GM10266 (cell line): ENCODE data around the gene SNX2.

Source experiments
- DNase-seq: peaks from one replicate; pipeline ENCODE4 v3.0.0; 2012; ENCODE audit errors: extremely low spot score
- CTCF ChIP-seq: IDR thresholded peaks from 2 replicates; pipeline ENCODE4 v1.5.1; 2012; ENCODE audit warnings: mild to moderate bottlenecking, low read depth; ENCODE audit not compliant: control insufficient read depth, insufficient read depth; ENCODE audit errors: missing control alignments

The SNX2 gene

DNA sequence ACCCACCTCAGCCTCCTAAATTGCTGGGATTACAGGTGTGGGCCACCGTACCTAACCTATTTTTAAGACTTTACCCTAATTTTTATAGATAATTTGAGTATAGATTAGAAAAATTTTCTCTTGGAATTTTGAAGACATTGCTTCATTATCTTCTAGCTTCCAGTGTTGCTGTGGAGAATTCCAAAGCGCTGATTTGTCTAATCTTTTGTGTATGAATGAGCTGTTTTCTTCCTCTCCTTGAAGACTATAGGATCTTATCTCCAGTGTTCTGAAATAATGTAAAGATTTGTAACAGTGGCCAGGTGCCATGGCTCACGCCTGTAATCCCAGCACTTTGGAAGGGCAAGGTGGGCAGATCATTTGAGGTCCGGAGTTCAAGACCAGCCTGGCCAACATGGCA lies 64.9 kb downstream of the SNX2 start:
- DNase-seq: no peak
- no peak for TF ChIP-seq CTCF

DNA sequence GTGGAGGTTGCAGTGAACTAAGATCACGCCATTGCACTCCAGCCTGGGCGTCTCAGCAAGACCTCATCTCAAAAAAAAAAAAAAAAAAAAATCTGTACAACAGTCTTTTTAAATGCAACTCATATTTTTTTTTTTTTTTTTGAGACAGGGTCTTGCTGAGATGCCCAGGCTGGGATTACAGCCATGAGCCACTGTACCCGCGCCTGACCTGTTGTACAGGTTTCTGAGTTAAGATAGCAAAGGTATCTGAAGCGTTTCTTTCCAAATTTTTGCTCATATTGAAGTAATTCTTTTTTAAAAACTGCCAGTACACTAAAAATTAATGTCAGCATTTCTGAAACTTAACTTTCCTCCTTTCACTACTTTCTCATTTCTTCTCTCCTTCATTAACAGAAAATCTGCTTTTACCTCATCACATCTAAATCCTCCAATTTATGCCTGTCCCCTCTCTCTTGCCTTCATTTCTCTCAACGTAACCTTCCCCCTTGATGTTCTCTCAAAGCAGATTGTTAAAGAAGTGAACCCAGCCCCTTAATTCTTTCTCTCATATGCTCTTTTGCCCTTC lies 67.2 kb downstream of the SNX2 start:
- DNase-seq: no peak
- no peak for TF ChIP-seq CTCF

- TF ChIP-seq CTCF: no peak
These were observed 69.4 kb downstream of the SNX2 start for GRCh38 chr5:122844136-122844909.

GRCh38 chr5:122844910-122845228 lies 70.0 kb downstream of the SNX2 start:
- peak; percentile 59 for DNase-seq
- no peak for TF ChIP-seq CTCF

More at GRCh38 chr5:122844136-122844909, 69.4 kb downstream of the SNX2 start:
- peak; percentile 36 for DNase-seq

DNA sequence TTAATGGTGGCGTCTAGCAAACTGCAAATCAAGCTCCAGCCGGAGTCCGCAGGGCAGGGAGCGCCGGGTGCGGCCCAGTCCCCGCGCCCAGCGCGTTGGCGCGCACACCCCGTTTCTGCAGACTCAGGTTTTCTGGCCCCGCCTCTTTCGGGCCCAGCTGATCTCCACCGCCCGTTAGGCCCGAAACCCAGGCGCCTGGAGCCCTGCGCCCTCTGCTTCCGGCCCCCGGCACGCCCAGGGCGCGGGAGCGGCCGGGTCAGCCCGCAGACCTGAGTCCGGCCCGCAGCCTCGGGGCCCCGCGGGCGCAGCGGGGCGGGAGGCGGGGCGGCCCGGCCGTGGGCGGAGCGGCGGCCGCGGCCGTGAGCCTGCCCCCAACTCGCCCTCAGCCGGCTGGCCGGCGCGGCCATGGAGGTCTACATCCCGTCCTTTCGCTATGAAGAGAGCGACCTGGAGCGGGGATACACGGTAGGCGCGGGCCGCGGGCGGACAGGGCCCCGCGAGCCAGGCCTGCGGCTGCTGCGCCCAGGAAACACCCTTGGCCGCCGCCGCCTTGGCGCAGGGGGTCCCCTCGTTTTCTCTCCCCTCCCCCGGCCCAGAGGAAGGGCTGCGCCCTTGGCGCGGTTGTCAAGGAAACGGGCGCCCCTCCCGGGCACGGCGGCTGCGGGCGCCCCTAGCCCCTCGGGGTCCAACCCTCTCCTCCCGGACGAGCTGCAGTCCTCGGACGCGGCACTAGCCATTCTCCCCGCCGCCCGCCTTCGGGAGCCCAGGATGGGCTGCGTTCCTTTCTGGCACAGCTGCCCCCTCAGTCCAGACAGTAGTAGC lies 70.6 kb downstream of the SNX2 start, which contains the start of gene SNX24:
Gene SNX24 (plus strand): TSS at position 385 of the 822 bp plus-strand sequence. CDS start 21 bp downstream, at position 406.
- TF ChIP-seq CTCF: no peak
- DNase-seq: peak; percentile 87

DNA sequence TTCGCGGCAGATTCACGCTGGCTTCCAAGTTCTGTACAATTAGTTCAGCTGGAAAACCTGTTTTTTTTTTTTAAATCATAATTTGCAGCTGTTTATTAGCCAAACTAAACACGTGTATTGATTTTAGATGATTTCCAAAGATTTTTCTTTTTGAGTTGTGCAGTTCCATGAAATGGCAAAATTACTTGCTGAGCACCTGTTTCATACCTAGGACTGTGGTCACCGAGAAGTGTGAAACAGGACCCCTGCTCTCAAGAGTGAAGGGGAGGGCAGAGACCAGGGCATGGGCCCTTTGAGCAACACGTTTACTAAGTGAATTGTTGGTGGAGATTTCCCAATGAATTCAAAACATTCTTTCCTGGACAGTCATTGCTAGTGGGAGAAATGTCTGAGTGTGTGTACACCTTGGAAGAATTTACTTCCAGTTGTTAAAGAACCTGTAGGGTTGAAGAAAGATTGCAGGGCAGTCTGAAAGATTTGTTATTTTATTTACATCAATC lies 71.2 kb downstream of the SNX2 start:
- no peak for DNase-seq
- TF ChIP-seq CTCF: no peak

GRCh38 chr5:122847687-122848081 lies 72.8 kb downstream of the SNX2 start:
- no peak for DNase-seq

More at GRCh38 chr5:122847687-122848081, 72.8 kb downstream of the SNX2 start:
- TF ChIP-seq CTCF: no peak
